GM21515 (cell line): ENCODE measurements around the gene IFRD1.

ENCODE experiments used
- ATAC-seq: cut with Tn5 transposase; IDR thresholded peaks from one replicate; pipeline ENCODE4 v1.9.1; 2021; ENCODE audit not compliant: unreplicated experiment

The IFRD1 gene

GRCh38 chr7:112485766-112486165, 35.5 kb downstream of the IFRD1 start:
- ATAC-seq, result no peak

- no peak for ATAC-seq
Measured at GRCh38 chr7:112487457-112488263, 37.4 kb downstream of the IFRD1 start.

DNA sequence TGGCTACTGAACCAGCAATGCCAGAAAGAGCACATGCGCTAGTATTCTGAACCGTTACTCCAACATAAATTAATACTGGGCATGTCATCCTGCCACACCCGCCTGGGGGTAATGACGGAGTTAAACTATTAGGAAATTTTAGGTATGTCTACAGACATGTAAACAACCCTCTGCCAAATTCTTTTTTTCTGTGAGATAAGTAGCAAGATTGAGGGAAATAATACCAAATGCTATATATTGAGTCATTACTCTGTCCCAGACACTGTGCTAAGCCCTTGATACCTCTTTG, 37.9 kb downstream of the IFRD1 start:
- no peak for ATAC-seq

GRCh38 chr7:112492186-112492585, 41.9 kb downstream of the IFRD1 start:
- no peak for ATAC-seq

GRCh38 chr7:112494656-112495055, 44.4 kb downstream of the IFRD1 start:
- ATAC-seq, result no peak

- ATAC-seq, result no peak
Measured at GRCh38 chr7:112495156-112495788, 45.0 kb downstream of the IFRD1 start.

GRCh38 chr7:112495810-112496462, 45.7 kb downstream of the IFRD1 start:
- peak; percentile 62 for ATAC-seq

GRCh38 chr7:112497481-112497880, 47.2 kb downstream of the IFRD1 start:
- ATAC-seq, result peak; percentile 89

GRCh38 chr7:112500619-112501018, 50.4 kb downstream of the IFRD1 start:
- ATAC-seq, result no peak

DNA sequence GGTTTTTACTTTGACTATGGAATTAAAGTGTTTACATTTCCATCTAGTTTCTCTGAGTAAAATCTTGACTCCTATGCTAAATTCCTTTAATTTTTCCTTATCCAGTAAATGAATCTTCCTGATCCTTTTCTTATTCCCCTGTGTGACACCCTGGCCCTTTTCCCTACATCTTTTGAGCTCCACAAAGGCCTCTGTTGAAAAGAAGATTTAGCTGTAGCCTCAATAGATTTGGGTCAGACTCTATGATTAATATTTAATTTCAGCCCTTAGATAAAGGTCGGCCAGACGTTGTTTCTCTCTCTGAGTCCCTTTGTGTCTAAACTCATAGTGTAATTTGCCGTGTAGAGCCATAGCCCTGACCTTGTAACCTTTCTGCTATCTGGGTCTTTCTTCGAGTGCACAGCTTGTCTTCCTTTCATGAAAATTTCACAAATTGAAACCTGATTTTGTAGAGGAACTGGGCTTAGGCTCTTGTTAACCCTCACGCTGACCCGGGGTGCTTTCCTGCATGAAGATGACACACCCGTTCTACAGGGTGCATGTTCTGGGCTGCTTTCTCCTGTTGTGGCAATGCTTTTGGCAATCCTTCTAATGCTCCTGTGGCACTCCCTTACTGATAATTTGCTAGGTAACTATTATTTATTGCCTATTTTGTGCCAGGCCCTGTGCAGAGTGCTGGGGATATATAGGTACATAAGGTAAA, 51.7 kb downstream of the IFRD1 start:
- ATAC-seq, result no peak

DNA sequence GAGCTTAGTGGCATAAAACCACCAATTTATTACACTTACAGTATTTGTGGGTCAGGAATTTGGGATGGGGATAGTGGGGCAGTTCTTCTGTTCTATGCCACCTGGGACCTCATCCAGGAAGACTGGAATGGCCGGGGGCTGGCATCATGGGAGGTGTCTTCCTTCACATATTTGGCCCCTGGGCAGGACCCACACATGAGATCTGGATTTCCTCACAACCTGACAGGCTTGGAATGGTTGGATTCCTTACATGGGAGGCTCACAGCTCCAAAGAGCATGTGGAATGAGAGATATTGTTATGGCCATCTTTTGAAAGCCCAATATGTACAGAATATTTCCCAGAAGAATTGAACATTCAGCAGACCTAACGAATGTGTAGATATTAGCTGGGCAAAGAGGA, 52.4 kb downstream of the IFRD1 start:
- no peak for ATAC-seq

DNA sequence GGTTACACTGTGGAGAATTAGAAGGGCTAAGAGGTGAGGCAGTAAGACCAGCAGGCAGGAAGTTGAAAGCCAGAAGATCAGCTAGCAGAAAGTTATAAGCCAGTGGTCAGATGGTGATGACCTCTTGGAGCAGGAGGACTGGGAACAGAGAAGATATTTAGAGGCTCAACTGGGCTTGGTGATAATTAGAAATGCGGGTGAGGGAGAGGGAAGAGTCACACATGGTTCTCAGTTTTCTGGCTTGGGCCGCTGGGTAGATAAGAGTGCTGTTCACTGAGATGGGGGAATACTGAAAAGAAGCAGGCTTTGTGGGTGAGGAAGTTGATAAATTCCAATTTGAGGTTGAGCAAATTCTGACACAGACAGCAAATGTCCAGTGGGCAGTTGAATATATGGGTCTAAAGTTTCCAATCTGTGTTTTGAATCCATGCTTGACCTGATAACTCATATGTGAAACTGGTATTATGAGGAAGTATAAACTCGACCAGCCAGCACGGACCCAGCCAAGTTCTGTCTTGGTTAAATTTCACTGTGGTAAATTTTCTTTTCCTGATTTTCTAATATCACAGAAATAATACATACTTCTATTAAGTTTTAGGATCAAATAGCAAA, 53.2 kb downstream of the IFRD1 start:
- ATAC-seq, result no peak

DNA sequence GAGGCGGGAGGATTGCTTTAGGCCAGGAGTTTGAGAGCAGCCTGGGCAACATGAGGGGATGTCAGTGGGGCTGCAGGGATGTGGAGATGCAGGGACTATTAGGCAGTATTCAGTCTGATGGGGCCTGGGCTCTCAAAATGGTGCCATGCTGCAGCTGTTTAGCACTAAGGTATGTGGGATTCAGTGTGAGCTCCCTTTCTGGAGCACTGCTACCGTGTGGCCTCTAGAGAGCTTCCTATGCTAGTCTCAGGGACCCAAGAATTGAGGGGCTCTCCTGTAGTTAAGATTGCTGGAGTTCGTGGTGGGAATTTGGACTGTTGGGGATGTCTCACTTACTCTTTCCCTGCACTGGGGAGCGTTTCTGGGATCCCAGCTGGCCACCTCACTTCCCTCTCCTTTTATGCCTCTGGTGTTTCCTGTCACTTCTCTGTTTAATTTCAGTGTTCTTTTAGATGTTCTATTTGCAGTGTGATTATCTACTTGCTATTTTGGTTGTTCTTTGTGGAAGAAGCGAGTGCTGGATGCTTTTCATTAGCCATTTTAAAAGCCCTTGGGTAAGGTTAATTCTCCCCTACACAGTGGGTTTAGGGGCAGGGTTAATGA, 53.9 kb downstream of the IFRD1 start:
- ATAC-seq, result no peak

DNA sequence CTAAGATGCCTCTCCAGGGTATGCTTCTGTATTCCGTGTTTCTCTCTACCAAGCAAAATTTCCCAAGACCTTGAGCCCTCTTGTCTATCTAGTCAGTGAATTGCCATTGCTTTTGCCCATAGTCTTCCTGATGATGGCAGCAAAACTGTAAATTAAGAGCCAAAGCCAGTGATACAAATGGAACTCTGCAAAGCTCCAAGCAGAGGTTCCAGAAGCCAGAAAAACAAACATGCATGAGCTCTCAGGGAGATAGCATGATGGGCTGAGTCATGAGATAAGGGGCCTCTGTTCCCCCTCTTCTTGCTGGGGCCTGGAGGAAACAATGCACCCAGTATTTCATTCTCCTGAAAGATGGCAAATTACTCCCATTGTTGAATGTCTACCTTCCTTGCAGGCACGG, 55.2 kb downstream of the IFRD1 start:
- ATAC-seq, result no peak

GRCh38 chr7:112508404-112508803, 58.1 kb downstream of the IFRD1 start:
- ATAC-seq, result no peak

DNA sequence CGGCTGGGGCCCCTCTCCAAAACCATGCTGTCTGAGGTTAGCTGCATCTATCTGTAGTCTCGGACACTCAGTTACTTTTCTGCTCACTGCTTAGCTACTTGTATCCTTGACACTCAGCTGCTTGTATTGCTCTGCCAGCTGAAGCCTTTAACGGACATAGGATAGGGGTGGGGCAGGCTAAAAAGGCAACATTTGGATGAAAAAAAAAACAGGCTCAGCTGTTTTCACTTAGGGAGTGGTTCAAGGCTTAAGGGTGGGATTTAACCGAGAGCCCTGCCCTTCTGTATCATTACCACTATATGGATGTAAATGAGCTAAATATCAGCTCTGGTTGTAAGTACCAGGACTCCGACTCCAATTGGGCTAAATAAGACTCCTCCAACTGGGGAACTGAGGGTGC, 59.1 kb downstream of the IFRD1 start:
- no peak for ATAC-seq

DNA sequence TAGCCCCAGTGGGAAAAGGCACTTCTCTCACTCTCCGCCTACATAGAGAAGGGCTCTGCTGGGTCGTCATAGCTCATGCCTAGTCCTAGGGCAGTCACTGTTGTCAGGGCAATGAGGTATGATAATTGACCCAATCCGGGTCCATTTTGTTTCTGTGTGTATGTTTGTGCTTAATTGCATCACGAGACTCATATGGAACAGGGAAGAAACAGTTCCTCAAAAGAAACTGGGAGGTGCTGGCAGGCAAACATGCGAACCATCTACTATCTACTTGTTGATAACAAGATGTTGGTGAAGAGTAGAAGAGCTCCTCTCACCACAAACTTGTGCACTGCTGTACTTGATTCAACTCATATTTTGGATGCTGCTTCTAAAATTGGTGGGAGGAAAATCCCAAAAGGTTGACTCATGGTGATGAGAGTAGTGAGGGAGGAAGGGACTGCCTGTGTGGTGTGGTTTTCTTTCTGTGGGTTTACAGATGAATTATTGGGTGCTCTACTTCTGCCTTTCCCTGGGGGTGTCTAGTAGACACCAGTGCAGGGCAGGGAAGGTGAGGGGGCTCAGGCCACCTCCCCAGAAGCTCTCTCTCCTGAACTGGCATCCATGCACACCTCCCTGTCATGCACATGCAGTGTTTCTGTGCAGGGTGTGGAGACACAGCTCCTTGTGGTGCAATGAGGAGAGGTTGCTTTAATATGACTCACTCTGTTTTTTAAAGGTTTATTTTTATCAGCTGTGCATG, 59.9 kb downstream of the IFRD1 start:
- ATAC-seq, result no peak

DNA sequence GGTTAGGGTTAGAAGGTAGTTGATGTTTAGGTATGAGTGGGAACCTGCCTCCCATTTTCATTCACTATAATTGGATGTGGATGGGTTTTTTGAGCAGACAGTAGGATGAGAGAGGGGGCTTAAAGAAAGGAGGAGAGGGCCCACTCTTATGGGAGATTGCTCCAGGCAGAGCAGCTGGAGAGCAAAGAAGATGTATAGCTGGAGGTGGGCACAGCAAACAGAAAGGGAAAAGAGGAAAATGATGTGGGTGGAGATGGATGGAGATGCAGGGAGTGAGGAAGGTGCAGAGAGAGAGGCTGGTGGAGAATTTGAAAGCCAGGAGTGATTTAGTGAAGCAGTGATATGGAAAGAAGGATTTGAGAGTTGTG, 60.5 kb downstream of the IFRD1 start:
- no peak for ATAC-seq

DNA sequence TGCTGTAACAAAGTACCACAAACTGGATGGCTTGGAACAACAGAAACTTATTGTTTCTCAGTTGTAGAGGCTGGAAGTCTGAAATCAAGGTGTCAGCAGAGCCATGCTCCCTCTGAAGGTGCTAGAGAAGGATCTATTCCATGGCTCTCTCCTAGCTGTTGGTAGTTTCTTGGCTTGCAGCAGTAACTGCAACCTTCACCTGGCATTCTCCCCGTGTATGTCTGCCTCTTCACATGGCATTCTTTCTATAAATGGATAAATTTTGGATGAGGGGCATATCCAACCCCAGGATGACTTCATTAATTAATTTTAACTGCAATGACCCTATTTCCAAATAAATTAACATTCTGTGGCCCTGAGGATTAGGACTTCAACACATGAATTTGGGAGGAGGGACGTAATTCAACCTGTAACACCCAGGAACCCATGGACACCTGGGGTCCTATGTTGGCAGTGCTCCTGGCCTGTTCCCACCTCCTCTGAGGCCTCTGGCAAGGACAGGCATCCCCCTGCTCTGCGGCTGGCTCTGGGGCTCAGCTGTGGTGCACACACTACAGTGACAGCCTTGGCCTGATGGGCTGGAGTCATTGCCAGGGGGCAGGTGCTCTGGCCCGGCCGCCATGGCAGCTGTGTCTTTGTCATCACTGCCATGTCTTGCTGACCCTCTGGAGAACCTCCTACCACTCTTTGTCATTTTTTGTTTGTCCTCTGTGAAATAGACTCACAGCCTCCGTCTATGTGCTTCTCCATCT, 61.4 kb downstream of the IFRD1 start:
- no peak for ATAC-seq
